Skeletal muscle tissue (tissue), 4 donors: Measurements from ENCODE around the gene ZP2. TPM values are rescaled to one million over a fixed set of nuclear protein-coding genes. Genes with fewer than 3 reads are reported as not detected.

Source experiments
- H3K27ac ChIP-seq: one replicate; pipeline ENCODE4 v1.7.0; 2013; ENCODE audit warnings: mild to moderate bottlenecking, low read depth, low read length, inconsistent platforms
- H3K27me3 ChIP-seq, 3 donors: one replicate each; pipeline ENCODE4 v1.7.0; 2013; ENCODE audit warnings: low read length in 3 of 3; ENCODE audit not compliant: control insufficient read depth in 3 of 3, insufficient read depth in 3 of 3
- H3K36me3 ChIP-seq, 3 donors: one replicate each; pipeline ENCODE4 v1.7.0; 2013; ENCODE audit warnings: low read length in 3 of 3; ENCODE audit not compliant: control insufficient read depth in 3 of 3, insufficient read depth in 3 of 3
- H3K4me1 ChIP-seq, 3 donors: one replicate each; pipeline ENCODE4 v1.7.0; 2013; ENCODE audit warnings: low read length in 3 of 3, mild to moderate bottlenecking in 3 of 3; ENCODE audit not compliant: control insufficient read depth in 3 of 3, insufficient read depth in 3 of 3
- H3K4me3 ChIP-seq, 3 donors: one replicate each; pipeline ENCODE4 v1.7.0; 2013; ENCODE audit warnings: low read length in 3 of 3
- H3K9ac ChIP-seq, 3 donors: one replicate each; pipeline ENCODE4 v1.7.0; 2013; ENCODE audit warnings: low read length in 3 of 3, mild to moderate bottlenecking in 3 of 3, moderate library complexity in 2 of 3, low read depth in 1 of 3
- H3K9me3 ChIP-seq, 3 donors: one replicate each; pipeline ENCODE4 v1.7.0; 2013; ENCODE audit warnings: low read length in 3 of 3; ENCODE audit not compliant: control insufficient read depth in 3 of 3
- total RNA-seq: library from RNA; depleted of rRNA; stranded (reverse); fragments of >200 nt; gene quantifications from one replicate; pipeline ENCODE4 v1.2.3, GENCODE V29; 2014
- donor health status: Osteomylitis.

Gene ZP2
- total RNA-seq, 1 donor from 2014 or later = 0.52 TPM

DNA sequence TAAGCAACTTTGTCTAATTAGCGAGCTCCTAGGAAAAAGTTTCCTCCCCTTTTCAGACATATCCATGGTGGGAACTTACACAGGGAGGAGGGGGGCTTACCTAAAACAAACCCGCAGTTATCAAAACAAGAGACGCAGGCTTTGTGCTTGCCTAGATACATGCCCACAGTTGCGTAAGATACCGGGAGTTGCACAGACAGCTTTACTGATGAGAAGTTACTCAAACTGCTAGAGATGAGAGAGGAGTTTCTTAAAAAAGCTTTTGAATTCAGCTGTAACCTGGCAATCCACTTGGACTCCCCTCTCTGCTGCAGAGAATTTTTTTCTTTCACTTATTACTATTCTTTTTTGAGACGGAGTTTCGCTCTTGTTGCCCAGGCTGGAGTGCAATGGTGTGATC lies 6.8 kb upstream of the ZP2 start:
- H3K36me3 ChIP-seq = no peaks in the 10 kb centered on the region
- H3K9me3 ChIP-seq = no peaks in the 10 kb centered on the region
- no peak overlapping the region for H3K4me3 ChIP-seq
- no peaks in the 10 kb centered on the region for H3K4me1 ChIP-seq
- no peak overlapping the region for H3K9ac ChIP-seq
- H3K27me3 ChIP-seq = peaks cover 0 to 4% (median 0%) of the 10 kb centered on the region in 3 donors
- H3K27ac ChIP-seq = no peak overlapping the region

DNA sequence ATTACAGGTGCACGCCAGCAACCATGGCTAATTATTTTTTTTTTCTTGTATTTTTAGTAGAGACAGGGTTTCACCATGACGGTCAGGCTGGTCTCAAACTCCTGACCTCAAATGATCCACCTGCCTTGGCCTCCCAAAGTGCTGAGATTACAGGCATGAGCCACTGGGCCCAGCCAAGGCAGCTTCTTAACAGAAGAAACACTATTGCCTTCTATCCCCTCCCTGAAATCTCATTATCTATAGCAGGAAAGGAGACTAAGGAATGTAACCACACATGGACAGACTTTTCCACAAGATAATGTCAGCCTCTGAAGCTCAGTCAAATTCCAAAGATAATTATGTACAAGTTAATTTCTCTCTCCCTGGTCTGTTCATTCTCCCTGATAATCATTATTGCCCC lies 5.7 kb upstream of the ZP2 start:
- H3K9ac ChIP-seq = no peak overlapping the region
- H3K9me3 ChIP-seq = no peaks in the 10 kb centered on the region
- no peaks in the 10 kb centered on the region for H3K27me3 ChIP-seq

DNA sequence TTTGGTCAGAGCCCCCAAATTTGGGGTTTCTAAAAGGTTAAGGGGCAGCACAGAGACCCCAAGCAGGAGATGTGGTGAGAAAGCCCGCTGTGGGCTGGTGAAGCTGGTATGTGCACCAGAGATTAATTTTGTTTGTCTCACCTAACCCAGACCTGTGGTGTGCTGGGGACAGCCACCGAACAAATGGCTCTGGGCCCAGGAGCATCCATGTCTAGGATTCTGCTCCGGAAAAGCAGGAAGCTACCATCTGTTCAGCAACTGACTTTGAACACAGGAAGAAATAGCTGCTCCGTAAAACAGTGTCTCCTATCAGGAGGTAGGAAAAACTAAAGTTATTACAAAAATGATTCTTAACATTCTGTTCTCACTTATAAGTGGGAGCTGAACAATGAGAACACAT lies 2.7 kb upstream of the ZP2 start:
- Histone ChIP-seq H3K9me3 (no peaks in the 10 kb centered on the region), H3K9ac (no peak overlapping the region), H3K27ac (no peak overlapping the region), H3K27me3 (no peaks in the 10 kb centered on the region), H3K4me3 (no peak overlapping the region), H3K36me3 (no peaks in the 10 kb centered on the region), H3K4me1 (no peaks in the 10 kb centered on the region)

More for the DNA sequence above, 5.7 kb upstream of the ZP2 start:
- Histone ChIP-seq H3K27ac (no peak overlapping the region), H3K4me1 (no peaks in the 10 kb centered on the region), H3K36me3 (no peaks in the 10 kb centered on the region), H3K4me3 (no peak overlapping the region)

DNA sequence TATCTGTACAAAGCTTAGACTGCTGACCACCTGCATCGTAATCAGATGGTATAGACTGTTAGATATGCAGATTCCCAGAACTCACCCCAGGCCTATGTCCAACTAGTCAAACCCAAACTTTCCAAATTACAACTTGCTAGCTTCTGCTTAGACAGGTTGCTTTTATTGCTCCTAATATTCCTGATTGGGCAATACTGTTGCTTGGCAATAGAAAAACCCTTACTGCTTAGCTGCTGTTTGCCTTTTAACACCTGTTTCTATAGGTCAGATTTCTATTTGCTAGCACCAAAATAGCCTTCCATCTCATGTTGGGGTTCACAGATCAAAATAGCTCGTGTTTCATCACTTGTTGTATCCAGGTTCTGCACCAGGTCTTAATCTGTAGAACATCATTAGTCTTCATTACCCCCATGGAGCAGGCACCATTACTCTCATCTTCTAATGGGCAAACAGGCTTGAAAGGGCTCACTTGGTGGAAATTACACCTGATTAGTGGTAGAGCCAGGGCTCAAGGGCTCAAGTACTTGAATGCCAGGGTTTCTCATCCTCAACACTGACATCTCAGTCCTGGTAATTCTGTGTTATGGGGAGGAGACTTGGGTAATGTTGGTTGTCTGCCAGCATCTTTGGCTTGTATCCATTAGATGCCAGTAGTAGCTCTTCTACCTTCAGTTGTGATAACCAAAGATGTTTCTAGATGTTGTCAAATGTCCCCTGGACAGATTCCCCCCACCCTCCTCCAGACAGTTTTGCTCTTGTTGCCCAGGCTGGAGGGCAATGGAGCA lies 2.7 kb downstream of the ZP2 start:
- H3K27ac ChIP-seq = no peak overlapping the region
- no peaks in the 10 kb centered on the region for H3K27me3 ChIP-seq
- H3K9me3 ChIP-seq = no peaks in the 10 kb centered on the region
- no peak overlapping the region for H3K4me3 ChIP-seq
- H3K36me3 ChIP-seq = no peaks in the 10 kb centered on the region
- no peak overlapping the region for H3K9ac ChIP-seq
- H3K4me1 ChIP-seq = no peaks in the 10 kb centered on the region

DNA sequence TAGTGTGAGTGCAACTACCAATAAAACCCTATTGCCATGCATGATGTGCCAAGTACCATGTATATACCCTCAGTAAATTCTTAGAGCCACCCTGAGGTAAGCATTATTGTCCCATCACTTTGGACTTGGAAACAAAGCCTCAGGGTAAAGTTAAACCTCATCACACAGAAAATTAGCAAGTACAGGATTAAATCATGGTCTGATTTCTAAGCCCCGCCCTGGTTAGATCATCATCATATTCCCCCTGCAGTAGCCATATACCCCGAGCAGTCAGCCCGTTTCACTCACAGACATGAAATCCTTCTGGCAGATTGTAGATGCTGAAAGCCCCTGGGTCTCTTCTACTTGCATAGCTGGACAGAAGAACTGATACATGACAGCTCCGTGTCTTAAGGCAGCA lies 4.8 kb downstream of the ZP2 start:
- Histone ChIP-seq H3K4me1 (no peaks in the 10 kb centered on the region), H3K4me3 (no peak overlapping the region), H3K9ac (no peak overlapping the region), H3K36me3 (no peaks in the 10 kb centered on the region), H3K27me3 (no peaks in the 10 kb centered on the region), H3K9me3 (no peaks in the 10 kb centered on the region), H3K27ac (no peak overlapping the region)

DNA sequence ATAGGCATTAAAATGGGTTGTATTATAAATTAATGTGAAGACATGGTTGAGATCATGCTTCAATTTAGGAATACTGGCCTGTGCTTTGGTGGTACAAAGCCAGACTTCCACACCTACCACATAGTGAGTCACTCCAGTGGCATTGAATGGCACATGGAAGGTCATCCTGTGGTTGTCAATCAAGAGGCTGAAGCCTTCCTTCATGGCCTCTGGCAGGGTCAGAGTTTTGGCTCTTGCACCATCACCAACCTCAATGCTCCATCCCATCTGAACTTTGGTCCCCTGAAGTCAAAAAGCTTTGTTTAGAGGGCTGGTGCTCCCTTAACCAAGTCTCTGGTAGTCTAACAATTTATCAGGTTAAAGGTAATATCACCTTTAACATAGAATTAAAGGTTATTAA lies 6.1 kb downstream of the ZP2 start:
- H3K36me3 ChIP-seq = no peaks in the 10 kb centered on the region
- H3K9ac ChIP-seq = no peak overlapping the region
- H3K4me3 ChIP-seq = no peak overlapping the region
- H3K9me3 ChIP-seq = no peaks in the 10 kb centered on the region
- H3K4me1 ChIP-seq = no peaks in the 10 kb centered on the region
- H3K27ac ChIP-seq = no peak overlapping the region
- peaks cover 0 to 7% (median 4%) of the 10 kb centered on the region in 3 donors for H3K27me3 ChIP-seq

DNA sequence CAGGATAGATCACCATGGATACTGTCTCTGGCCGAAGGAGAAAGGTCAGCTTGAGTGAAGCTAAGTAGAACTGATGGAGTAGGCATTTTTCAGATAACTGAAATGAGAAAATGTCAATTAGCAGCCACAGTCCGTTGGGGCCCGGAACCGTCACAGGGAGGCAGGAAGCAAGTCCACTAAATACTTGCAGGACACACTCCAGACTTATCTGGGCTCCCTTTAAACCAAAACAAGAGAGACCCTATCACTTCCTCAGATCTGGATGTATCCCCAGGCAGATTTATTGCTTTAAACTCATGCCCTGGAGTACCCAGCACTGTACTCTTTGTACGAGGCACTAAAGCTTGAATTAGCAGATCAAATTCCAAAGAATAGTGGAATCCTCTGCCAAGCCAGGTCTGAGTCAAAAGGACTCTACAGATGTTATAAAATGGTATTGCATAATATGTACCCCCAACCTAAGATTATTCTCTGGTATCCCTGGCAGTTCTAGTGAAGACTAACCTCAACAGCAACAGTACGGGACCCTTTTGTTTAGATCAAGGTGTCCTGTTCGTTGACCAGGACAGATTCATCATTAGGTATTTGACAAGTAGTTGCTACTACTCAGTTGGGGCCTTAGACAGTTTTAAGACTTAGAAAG lies 8.1 kb downstream of the ZP2 start:
- Histone ChIP-seq H3K36me3 (no peaks in the 10 kb centered on the region), H3K4me3 (no peak overlapping the region), H3K9ac (no peak overlapping the region), H3K27me3 (peaks cover 0 to 10% (median 10%) of the 10 kb centered on the region in 3 donors), H3K27ac (no peak overlapping the region), H3K4me1 (no peaks in the 10 kb centered on the region), H3K9me3 (no peaks in the 10 kb centered on the region)

DNA sequence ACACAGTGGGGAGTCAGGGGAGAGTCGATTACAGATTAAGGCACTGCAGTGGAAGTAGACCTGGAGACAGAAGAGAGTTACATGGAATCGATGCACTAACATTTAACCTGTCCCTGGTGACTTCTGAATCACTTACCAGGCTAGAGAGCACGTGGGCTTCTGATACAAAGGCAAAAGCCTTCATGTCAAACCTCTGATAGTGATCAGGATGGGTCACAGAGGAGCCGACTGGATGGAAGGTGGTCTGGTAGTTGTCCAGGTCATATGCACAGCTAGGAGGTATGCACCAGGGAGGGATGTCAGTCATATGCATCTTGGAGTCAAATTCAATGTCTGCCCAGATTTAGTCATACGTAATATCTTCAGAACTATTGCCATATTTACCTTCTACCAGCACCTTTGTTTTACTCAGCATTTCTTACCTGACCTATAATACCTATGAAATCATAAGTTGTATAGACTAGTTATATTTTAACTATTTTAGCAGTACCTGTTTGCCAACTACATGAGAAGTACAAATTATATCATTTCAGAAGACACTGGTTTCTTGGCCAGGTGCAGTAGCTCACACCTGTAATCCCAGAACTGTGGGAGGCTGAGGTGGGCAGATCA lies 11.7 kb downstream of the ZP2 start:
- Histone ChIP-seq H3K4me1 (no peaks in the 10 kb centered on the region), H3K27me3 (peaks cover 0 to 10% (median 10%) of the 10 kb centered on the region in 3 donors), H3K4me3 (no peak overlapping the region)

DNA sequence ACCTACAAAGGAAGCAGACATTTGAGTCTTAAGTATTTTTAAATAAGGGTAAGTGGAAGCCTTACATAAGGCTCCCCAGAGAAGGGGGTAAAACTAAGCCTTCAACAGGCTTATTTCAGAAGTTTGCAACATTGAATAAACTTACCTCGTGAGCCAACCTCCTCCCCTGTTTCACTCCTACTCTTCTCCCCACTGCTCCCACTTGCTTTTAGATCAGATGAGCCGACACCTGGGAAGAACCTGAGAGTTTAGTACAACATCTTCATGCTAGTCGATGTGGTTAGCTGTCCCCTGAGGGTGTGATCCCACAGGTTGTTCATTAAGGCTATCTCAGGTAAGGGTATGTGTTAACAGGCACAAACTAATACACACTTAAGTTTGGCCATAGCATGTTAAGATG lies 13.8 kb downstream of the ZP2 start:
- Histone ChIP-seq H3K27me3 (peaks cover 0 to 12% (median 10%) of the 10 kb centered on the region in 3 donors), H3K9me3 (no peaks in the 10 kb centered on the region), H3K4me1 (no peaks in the 10 kb centered on the region), H3K27ac (no peak overlapping the region), H3K36me3 (no peaks in the 10 kb centered on the region), H3K9ac (no peak overlapping the region), H3K4me3 (no peak overlapping the region)

More for the DNA sequence above, 11.7 kb downstream of the ZP2 start:
- Histone ChIP-seq H3K27ac (no peak overlapping the region), H3K36me3 (no peaks in the 10 kb centered on the region), H3K9me3 (no peaks in the 10 kb centered on the region), H3K9ac (no peak overlapping the region)

DNA sequence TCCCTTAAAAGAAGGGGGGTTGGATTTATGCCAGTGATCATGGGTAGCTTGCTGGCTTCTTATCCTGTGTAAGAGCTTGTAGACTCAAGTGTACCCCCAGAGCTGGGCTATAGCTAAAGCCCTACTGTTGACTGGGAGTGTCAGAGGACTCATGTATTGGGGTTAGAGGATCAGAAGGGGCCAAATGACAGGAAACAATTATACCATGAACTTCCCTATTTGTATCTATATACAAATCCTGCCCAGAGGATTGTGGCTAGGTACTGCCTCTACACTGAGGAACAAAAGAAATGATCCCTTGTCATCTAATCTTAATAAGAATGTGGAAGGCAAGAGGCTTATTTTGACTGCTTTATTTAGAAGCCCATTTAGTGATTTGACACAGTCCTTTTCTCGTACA lies 14.3 kb downstream of the ZP2 start:
- H3K9ac ChIP-seq = no peak overlapping the region
- H3K27ac ChIP-seq = no peak overlapping the region
- no peaks in the 10 kb centered on the region for H3K4me1 ChIP-seq
- peaks cover 0 to 12% (median 10%) of the 10 kb centered on the region in 3 donors for H3K27me3 ChIP-seq
- H3K36me3 ChIP-seq = no peaks in the 10 kb centered on the region
- H3K4me3 ChIP-seq = no peak overlapping the region
- no peaks in the 10 kb centered on the region for H3K9me3 ChIP-seq
